Stimulated activated CD4-positive, alpha-beta T cell treated with anti-CD3 and anti-CD28 coated beads, Interleukin-15, amount 100 ng/mL, for 48 hours (primary cell): Measurements from ENCODE around the gene ZNF526.

Experiments
- DNase-seq, 2 donors: peaks; one replicate each; pipeline ENCODE4 v3.0.0-alpha.2; 2020; ENCODE audit warnings: low read depth in 2 of 2

The ZNF526 gene

DNA sequence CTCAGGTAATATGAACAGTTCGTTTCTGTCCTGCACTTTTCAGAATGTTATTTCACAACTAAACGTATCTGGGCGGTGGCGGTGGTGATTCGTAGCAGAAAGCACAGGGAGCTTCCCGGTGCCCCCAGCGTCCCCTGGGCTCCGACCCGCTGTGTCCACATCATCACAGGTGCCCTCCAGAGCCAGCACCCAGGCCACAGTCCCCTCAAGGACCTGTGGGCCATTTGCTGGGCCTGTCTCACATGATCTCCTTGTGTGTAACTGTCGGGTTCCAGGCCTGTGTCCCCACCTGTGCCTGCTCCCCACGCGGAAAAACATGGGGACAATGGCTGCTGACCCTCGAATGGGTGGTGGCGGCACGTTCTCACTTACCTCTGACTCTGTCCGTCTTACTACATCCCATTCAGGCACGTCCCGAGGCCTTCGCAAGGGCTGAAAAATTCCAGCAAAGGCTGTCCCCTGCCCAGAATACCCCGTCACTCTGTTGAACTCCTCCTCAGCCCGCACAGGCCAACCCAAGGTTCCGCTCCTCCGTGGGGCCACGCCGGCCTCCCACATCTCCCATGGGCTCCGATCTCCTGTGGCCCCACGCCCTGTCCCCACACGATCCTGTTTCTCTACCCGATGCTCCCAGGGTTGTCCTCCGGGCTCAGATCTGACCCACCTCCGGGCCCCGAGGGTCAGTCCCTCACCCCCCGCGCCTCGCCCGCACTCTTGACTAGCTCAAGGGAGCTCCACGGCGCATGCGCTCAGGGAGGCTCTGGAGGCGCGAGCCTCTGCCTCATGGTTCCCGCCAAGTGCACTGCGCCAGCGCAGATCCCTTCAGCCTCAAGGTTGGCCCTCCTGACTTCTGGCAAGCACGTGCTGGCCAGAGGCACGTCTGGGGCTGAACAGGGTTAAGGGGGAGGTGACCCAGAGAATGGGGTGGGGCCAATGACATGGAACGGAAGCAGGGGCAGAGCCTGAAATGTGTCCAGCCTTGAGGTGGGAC, 23.8 kb upstream of the ZNF526 start:
- DNase-seq: no peak

DNA sequence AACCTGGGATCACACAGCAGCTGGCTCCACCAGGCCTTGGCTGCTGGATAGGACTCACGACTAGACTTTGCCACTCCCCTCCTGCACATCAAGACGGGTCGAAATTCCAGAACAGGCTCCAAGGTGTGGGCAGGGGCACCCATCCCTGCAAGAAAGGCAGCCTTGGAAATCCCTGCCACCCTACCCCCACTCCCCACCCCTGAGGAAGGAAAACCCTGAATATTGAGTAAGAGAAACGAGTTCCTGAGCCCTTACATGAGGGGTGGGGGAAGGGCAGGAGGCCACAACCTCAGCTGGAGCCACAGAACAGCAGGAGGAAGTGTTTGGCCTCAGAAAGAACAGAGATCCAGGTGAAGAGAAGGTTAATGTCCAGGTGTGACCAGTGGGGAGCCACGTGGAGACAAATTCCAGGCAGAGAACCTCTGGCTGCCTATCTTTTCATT, 22.7 kb upstream of the ZNF526 start:
- no peak for DNase-seq

DNA sequence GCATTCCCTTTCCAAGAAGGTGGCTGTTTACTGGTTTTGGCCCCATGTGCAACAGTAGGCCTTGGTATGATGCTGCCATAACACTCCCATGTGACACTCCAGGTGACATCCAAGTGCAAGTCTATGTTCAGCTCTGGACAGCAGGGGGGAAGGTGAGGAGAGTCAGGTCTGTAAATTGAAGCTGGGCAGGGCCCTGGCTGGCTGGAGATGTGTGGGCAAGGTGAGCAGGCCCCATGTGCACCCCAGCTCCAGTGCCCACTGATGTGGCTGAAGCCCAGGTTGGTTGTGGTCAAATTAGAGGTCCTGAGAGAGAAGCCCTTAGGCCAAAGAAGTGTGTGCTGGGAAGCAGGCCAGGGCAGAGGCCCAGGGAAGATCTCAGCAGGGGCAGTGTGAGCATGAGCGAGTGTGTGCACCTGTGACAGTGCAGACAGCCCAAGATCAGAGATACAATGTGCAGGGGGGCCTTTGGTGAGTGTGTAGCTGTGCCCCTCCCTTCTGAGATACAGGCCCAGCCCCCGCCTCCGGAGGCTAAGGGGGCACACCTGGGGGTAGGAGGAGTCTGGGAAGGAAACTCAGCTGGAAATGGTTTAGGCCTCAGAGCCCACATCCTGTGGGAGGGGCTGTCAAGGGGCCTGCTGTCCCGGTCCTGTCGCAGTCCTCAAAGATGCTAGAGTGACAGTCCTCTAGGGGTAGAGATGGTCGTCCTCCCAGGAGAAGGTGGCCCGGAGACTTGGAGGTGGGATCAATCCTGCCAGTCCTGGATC, 21.3 kb upstream of the ZNF526 start:
- peak in 1 of 2 donors; percentile 39 for DNase-seq

DNA sequence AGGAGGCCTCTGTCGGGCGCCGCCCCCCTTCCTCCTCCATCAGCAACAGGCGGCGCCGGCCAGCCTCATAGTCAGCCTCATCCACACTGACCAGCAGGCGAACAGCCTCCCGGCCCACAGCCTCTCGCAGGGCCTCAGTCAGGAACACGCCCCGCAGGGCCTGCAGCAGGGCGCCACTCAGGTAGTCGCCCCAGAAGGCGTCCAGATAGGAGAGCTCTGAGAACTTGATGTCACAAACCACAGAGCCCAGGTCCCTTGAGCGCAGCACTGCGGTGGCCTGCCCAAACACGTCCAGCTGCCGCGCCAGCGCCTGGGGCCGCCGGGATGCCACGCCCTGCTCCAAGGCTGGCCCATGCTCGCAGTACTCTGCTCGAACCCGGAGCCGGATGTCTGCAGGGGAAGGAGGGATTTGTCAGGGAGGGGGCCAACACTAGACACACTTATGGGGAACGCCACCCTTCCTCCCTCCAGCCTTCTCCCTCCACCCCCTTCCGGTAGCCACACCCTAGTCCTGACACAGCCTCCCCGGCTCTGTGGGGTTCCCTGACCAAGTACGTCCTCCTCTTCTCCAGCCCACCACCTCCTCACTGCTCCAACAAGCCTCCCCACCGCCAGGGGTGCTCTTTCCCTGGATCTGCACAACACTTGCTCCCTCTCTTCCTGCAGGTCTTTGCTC, 20.5 kb upstream of the ZNF526 start:
- DNase-seq: peak in 1 of 2 donors; percentile 53

DNA sequence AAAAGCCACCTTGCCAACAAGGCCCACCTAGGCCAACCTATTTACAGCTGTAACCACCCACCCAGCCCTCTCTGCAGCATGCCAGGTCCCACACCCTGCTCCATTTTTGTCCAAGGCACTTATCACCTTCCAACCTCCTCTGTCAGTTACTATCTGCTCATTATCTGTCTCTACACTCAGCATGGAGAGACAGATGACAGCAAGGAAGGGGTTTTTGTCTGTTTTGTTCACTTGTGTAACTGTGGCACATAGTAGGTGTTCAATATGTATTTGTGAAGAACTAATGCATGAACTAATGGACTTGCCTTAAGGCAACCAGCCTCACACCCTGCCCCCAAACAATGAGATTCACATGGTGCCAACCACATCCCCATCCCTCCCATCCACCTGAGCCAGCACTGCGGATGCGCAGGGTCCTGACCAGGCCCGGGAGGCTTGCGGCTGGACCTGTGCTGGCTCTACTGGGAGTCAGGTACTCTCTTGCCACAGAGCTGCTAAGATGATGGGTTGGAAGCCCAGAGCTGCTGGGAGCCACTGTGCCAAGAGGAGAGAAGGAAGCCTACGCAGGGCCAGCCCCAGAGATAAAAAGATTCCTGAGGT, 19.9 kb upstream of the ZNF526 start:
- DNase-seq: no peak

DNA sequence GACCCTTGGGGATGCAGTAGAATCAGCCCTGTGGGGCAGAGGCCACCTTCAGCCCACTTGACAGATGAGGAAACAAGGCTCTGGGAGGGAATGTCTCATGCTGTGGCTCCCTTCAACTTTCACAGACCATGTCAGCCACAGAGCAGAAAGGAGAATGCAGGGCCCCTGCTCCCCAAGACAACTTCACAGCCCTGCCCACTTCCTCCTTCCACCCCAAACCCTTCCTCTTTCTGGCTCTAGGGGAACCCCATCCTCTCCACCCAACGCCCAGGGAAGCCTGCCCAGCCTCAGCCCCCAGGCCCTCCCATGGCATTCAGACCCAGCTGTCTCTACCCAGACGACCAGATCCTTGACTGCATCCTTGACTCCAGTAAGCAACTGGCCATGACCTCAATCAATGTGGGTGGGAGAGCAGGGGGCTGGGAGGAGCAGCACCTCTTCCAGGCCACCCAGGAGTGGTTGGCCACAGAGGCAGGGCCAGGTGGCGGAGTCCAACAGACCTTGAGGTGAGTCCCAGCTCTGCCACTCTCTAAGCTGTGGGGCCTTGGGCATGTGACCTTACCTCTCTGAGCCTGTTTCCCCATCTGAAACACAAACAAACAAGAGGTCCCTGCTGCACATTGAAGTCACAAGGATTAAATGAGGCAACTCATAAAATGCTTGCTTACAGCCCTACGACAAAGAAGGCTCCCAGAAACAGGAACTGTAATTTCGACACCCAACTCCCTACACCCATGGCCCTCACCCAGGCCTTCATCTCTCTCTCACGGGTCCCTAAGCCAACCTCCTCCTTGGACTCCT, 18.4 kb upstream of the ZNF526 start:
- no peak for DNase-seq

DNA sequence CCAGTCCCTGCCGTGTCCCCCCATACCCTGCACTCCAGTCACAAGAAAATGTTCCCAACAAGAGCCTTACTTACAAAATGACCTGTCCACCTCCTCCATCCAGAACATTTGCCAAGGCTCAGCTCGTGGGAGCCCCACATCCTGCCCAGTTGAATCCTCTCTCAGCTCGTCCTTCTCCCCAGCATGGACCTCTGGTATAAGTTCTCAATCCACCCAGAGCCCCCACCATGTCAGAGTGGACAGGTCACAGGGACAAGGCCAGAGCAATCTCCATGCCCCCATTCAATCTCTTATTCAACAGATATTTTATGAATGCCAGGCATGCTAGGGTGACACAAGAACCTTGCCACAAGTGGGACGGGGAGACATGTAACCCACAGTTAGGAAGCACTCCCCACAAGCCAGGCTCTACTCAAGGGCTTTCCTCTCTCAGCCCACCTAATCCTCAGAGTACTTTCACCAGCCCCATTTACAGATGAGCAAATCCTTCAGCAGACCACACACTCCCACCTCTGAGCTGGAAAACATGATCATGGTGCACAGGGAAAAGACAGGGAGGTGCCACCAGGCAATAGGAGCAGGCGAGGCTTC, 17.7 kb upstream of the ZNF526 start:
- DNase-seq: no peak

DNA sequence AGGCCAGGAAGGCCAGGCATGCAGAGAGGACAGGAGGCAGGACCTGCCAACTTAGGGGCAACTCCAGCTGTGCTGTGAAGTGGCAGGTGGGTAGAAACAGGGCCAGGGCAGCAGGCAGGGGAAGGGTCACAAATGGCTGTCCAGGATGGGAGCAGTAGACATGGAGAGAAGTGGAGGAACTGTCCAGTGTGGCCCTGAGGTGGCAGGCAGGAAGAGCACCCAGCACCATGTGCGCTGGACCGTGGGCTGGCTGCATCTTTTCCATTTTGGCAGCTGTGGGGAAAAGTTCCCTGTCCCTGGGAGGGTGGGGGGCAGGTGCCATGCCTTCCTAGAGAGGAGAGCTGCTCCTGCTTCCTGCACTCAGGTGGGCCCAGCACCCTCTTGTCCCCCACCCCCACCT, 16.4 kb upstream of the ZNF526 start:
- no peak for DNase-seq

DNA sequence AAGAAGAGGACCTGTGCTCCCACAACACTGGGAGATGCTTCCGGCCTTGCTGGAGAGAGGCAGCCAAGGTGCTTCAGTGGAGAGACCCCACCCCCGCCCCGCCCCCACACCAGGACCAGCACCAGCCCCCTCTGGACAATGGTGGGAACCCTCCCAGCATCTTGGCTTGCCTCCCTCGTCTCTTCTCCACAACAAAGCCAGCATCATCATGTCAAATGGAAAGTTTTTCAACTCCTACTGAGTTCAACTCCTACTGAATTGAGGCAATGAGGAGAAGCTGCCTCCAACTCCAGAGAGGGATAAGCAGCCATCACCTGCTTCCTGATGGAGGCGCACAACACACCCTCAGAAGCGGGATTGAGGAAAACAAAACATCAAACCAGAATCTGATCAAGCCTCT, 15.4 kb upstream of the ZNF526 start:
- DNase-seq: no peak

DNA sequence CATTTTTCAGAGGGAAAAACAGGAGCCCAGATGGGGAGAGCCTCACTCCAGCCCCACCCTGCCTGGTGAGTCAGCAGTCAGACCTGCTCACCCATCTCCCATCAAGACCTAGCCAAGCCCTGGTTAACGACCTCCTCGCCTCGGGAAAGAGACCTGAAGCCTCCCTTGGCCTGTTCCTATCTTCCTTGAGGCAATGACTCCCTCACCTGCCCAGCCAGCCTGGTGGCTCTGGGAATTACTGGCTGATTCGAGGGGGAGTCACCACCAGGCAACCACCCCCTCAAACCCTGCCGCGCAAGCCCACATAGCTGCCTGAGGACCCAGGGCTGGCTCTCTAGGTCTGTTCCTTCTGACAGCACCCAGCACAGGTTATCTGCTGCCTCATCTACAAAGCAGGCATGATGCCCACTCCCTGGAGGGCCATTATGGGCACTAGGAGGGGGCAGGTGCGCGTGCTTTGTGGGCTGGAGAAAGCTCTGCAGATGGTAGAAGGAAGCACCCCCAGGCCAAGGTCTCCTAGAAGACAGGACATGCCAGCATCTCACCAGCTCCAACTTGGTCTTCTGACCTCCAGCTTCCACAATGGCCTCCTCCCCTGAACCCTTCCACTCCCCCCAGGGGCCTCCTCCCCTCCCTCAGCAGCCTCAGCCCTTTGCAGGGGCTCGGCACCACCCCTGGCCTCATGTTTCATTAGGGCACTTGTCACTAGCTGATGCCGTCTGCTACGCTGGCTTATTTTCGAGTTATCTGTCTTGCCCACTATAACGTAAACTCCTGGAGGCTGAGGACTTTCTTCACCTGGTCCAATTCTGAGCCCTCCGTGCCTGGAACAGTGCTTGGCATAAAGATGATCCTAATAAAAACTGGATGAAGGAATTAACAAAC, 13.0 kb upstream of the ZNF526 start:
- no peak for DNase-seq

DNA sequence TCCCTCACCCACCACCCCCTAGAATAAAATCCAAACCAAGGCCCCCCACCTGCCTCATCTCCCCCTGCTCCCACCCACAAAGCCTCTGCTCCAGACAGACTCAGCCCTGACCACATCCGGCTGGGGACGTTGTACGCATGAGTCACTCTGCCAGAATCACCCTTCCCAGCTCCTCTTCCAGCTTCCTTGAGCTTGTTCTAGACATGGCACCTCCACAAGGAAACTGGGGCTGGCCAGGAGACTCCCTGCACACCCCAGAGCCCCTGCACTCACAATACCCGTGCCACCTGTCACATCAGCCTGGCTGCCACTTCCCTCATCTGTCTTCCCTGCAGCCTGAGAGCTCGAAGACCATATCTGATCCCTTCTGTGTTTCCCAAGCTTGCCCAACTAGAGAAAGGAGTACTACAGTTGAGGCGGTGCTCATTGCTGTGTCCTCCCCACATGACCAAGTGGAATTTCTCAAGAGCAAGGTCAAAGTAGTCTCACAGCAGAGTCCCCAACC, 12.3 kb upstream of the ZNF526 start:
- no peak for DNase-seq

DNA sequence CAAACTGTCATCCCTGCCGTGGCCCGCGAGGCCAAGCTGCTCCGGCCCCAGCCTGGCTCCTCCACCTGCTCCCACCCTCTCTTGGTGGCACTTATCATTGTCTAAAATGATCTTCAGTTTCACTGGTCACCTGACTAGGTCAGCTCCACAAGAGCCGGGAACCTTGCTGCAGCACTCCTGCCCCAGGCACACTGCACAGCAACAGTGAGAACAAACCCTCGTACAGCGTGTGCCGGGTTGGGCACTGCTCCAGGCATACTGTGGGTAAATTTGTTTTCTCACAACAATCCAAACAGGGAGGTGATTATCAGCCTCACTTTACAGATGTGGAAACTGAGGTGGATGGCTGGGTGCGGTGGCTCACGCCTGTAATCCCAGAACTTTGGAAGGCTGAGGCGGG, 11.5 kb upstream of the ZNF526 start:
- no peak for DNase-seq

DNA sequence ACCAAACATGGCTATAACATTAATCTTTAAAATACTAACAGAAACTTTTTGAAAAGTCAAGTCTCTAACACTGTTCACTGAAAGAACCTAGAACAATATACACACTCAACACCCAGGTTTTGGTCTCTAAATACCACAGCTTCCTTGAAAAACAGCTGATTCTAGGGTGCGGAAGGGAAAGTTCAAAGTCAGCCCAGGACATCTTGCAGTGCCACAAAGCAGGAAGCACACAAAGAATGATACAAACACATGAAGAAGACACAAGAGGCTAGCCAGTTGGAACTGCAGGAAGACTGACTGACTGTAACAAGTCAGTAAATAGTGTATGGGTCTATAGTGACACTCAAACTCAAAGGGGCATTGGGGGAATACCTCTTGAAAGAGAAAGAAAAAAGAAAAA, 7.2 kb upstream of the ZNF526 start:
- DNase-seq: no peak

DNA sequence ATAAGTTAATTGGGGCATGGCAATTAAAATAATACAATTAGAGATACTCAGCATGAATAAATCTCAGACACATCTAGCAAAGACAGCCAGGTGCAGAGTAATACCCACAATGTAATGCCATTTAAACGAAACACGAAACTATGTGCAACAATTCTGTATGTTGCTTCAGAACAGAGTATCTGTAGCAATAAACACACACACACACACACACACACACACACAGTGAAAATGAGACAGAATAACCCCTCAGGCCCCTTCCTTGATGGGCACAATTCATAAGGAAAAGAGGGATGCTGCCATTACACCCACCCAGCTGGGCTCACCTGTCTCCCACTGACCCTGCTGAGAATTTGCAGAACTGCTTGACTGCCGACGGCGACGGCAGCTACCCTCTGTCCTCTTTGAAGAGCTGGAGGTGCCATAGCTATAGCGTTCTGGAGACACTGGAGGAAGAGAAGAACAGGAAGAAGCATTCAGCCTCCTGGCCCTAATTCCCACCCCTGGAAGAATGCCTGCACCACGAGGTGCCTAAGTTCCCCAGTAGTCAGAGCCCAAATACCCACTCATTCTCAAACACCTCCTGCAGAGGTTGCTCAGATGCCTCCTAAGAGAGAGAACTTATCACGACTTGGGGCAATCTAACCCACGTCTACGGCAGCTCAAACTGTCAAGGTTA, 5.2 kb upstream of the ZNF526 start:
- DNase-seq: no peak

DNA sequence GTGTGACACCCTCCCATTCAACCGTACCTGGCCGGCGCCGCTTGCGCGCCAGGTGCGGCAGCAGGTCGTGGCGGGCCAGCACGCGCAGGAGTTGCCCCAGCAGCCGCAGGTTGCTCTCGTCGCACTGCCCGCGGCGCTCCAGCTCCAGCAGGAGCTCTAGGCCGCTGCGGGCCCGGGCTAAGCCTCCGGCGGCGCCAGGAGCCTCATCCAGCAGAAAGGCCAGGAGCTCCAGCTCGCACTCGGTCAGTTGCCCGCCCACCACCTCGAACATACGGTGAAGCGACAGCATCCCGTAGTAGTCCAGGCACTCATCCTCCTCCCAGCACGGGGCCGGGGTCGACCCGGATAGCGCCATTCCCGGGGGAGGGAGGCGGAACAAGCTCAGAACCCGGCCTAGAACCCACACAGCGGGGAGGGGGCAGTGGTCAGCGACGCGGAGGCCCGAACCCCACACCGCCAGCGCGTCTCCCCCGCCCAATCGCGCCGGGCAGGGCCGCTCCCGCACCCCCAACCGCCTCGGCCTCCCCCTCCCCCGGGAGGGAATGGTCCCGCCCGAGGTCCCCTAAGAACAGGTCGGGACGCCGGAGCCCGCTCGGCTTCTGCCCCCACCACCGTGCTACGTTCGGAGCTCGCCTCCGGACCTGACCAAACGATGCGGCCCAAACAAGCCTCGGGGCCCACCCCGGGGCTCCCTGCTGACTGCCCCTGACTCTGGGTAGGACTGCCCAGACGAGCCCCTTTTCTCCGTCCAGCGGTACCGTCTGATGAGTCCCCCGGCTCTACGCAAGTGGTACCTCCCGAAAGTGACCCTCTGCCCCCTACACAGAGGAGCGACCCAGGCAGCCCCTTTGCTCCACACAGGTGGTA, 3.2 kb upstream of the ZNF526 start:
- no peak for DNase-seq

DNA sequence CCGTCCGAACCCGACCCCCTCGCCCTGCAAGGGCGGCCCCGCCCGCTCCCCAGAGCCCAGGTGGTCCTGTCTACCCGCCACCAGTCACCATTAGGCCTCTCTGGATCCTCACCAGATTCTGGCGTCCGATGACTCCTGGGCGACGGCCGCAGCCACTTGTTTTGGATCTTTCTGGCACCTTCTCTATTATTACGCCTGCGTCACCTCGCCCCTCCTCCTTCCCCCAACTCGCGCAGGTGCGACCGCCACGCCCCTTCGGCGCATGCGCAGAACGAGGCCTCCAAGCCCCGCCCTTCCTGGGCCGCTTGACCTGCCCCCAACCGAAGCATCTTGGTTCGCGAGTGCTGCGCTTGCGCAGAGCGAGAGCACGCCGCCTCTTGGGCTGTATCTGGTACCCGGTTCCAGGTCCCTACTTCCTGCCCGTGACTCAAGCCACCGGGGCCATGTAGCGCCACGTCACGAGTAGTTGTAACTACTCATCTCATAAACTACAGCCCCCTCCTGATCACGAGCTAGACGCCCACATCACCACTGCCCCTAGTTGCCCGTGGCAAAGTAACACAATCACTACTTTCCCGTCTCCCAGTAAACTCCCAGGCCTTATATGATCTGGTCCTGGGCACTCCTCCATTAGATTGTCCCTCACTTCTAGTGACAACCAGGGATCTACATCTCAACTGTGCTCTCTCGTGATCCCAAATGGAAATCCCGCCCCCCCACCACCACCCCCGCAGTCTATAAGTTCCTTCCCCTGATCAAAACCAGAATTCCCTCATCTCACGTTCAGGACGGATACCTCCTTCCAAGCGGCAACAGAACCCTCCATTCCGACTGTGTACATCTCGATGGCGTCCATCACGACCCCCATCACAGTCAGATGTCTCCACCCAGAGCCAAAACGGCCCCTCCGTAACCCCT, 2.3 kb upstream of the ZNF526 start, which contains the start of gene DEDD2:
DEDD2 (minus strand) TSS at position 158 of the 918 bp plus-strand sequence. CDS start 670 bp downstream, outside the sequence.
- DNase-seq: peak; percentile 99 to 100

DNA sequence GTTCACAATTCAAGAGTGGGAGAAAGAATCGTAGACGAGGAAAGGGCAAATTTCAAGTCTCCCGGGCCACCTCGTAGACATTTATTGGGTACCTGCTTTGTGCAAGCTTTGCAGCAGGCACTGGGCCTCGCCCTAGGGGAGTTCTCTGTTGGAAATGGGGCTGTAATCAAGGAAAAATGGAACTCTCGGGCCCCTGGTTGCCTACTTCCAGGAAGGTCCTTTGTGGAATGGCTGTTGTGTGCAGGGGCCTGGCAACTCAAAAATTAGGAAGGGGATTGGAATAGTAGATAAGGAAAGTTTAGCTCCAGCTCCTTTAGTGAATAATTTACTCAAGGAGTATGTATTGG, 612 bp downstream of the ZNF526 start:
- no peak for DNase-seq
